GM18861 (cell line): Measurements from ENCODE around the gene MYRFL.
"Not testable (repeated sequence)": the region's sequence is repeated elsewhere in the genome, so short reads cannot be mapped to it uniquely, and the experiment has no call there.

ENCODE experiments used
- ATAC-seq: cut with Tn5 transposase; IDR thresholded peaks from one replicate; pipeline ENCODE4 v1.9.1; 2021; ENCODE audit not compliant: unreplicated experiment

MYRFL gene

GRCh38 chr12:69986114-69986513 lies 161.1 kb downstream of the MYRFL start:
- no peak for ATAC-seq

- no peak for ATAC-seq
Observed at GRCh38 chr12:69987579-69988091, 162.6 kb downstream of the MYRFL start.

GRCh38 chr12:69988481-69989321 lies 163.7 kb downstream of the MYRFL start:
- ATAC-seq = no peak

GRCh38 chr12:69991690-69992288 lies 166.8 kb downstream of the MYRFL start:
- ATAC-seq = no peak

- ATAC-seq = no peak
Observed at GRCh38 chr12:69993433-69993832, 168.4 kb downstream of the MYRFL start.

- ATAC-seq = not testable (repeated sequence)
Observed at GRCh38 chr12:69994086-69994485, 169.1 kb downstream of the MYRFL start.

GRCh38 chr12:69994724-69995173 lies 169.7 kb downstream of the MYRFL start:
- no peak for ATAC-seq

- ATAC-seq = no peak
Observed at GRCh38 chr12:69996241-69996640, 171.2 kb downstream of the MYRFL start.

- ATAC-seq = no peak
Observed at GRCh38 chr12:69996722-69997121, 171.7 kb downstream of the MYRFL start.

- ATAC-seq = no peak
Observed at GRCh38 chr12:69998011-69998410, 173.0 kb downstream of the MYRFL start.

- no peak for ATAC-seq
Observed at GRCh38 chr12:69998922-69999321, 173.9 kb downstream of the MYRFL start.

GRCh38 chr12:69999561-69999960 lies 174.5 kb downstream of the MYRFL start:
- no peak for ATAC-seq

GRCh38 chr12:70002097-70002911 lies 177.3 kb downstream of the MYRFL start:
- no peak for ATAC-seq

- no peak for ATAC-seq
Observed at GRCh38 chr12:70002912-70003255, 177.9 kb downstream of the MYRFL start.

- no peak for ATAC-seq
Observed at GRCh38 chr12:70005864-70006618, 181.0 kb downstream of the MYRFL start.

- no peak for ATAC-seq
Observed at GRCh38 chr12:70006619-70006973, 181.6 kb downstream of the MYRFL start.

GRCh38 chr12:70007687-70008086 lies 182.7 kb downstream of the MYRFL start:
- no peak for ATAC-seq
